GM18873 (cell line): ENCODE measurements around the gene NEURL1.

ENCODE experiments used
- ATAC-seq: cut with Tn5 transposase; IDR thresholded peaks from one replicate; pipeline ENCODE4 v1.9.1; 2021; ENCODE audit warnings: mild to moderate bottlenecking, moderate library complexity, moderate number of reproducible peaks; ENCODE audit not compliant: unreplicated experiment, low FRiP score

The NEURL1 gene

DNA sequence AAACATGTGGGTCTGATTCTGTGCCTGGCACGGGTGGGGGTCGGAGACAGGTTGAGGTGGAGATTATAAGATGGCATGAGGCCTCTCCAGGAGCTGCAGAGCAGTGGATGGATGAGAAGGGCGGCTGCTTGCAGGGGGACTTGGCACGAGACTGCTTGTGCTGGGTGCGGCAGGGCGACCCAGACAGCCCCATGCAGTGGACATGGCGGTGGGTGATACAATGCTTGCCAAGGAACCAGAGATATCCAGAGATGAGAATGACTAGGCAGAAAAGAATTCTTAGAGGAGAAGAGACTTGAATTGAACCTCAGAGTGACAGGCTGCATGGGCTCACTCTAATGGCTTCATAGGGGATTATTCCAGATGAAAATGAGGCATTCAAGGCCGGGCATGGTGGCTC lies 145.4 kb downstream of the NEURL1 start:
- no peak for ATAC-seq

DNA sequence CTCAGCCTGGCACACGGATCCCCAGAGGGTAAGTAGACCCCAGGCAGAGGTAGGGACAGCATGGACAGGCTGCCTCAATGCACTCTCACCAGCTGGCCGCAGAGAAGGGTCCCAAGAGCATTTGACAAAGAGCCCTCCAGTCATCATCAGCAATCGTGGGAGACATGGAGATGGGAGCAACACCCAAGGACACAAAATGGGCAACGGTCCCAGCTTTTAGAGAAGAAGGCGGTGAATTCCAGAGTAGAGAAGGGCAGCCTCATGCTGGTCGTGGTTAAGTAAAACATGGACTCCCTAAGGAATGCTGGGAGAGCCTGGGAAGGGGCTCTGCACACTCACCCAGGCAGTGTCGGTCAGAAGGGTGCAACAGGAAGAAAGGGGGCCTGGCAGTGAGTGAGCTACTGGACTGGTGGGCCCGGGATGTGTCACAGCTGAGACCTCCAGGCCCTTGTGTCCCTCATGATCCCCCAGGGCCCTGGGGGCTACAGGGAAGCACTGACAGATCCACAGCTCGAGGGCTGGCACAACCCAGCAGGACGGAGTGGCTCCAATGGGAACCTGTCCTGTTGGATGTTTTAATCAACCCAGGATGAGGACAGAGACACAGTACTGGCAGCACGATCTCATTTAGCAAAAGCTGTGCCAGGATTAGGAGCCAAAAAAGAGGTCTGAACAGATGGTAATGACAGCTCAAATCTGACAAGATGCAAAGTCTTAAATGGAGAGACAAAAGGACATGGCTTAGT lies 147.1 kb downstream of the NEURL1 start:
- ATAC-seq, result no peak

DNA sequence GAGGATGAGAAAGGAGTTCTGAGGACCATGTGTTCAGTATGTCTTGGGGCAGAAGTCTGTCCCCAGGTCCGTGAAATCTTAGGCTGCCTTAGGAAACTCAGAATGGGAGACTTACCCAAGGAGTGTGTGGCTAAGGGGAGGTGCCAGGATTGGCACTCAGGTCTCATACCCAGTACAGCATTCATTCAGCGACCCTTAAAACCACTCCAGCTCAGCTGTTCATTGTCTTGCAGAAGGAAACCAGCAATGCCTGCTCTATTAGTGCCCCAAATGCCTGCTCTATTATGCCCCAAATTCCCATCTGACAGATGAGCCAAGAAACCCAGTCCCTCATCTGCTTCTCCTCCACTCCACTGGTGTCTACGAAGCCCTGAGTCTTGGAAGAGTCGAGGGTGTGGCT lies 147.8 kb downstream of the NEURL1 start:
- ATAC-seq, result no peak
